GM18505 (cell line): ENCODE results near the gene KTN1.

Experiments
- ATAC-seq: cut with Tn5 transposase; IDR thresholded peaks from one replicate; pipeline ENCODE4 v1.9.1; 2021; ENCODE audit not compliant: unreplicated experiment
- POLR2A ChIP-seq: IDR thresholded peaks from 4 replicates; pipeline ENCODE4 v1.6.1; 2011; ENCODE audit warnings: borderline replicate concordance; ENCODE audit not compliant: insufficient read depth, insufficient read length; ENCODE audit errors: extremely low read depth

Gene KTN1

GRCh38 chr14:55705651-55706364, 125.8 kb downstream of the KTN1 start:
- ATAC-seq, result no peak
- no peak for TF ChIP-seq POLR2A

GRCh38 chr14:55706365-55706684, 126.3 kb downstream of the KTN1 start:
- no peak for TF ChIP-seq POLR2A
- ATAC-seq, result no peak

- no peak for ATAC-seq
- no peak for TF ChIP-seq POLR2A
Measured at GRCh38 chr14:55706893-55707292, 126.9 kb downstream of the KTN1 start.

GRCh38 chr14:55707365-55707804, 127.4 kb downstream of the KTN1 start:
- TF ChIP-seq POLR2A, result no peak
- ATAC-seq, result no peak

- ATAC-seq, result no peak
- no peak for TF ChIP-seq POLR2A
Measured at GRCh38 chr14:55710506-55711041, 130.6 kb downstream of the KTN1 start.

- TF ChIP-seq POLR2A, result no peak
- no peak for ATAC-seq
Measured at GRCh38 chr14:55711175-55711811, 131.3 kb downstream of the KTN1 start.

- no peak for ATAC-seq
- no peak for TF ChIP-seq POLR2A
Measured at GRCh38 chr14:55712491-55712890, 132.5 kb downstream of the KTN1 start.

- no peak for ATAC-seq
- no peak for TF ChIP-seq POLR2A
Measured at GRCh38 chr14:55713486-55713885, 133.5 kb downstream of the KTN1 start.

GRCh38 chr14:55715889-55716288, 135.9 kb downstream of the KTN1 start:
- no peak for TF ChIP-seq POLR2A
- no peak for ATAC-seq

GRCh38 chr14:55717621-55718020, 137.6 kb downstream of the KTN1 start:
- ATAC-seq, result no peak
- no peak for TF ChIP-seq POLR2A

GRCh38 chr14:55718551-55718950, 138.5 kb downstream of the KTN1 start:
- ATAC-seq, result no peak
- no peak for TF ChIP-seq POLR2A

GRCh38 chr14:55720796-55721195, 140.8 kb downstream of the KTN1 start:
- no peak for TF ChIP-seq POLR2A
- no peak for ATAC-seq

GRCh38 chr14:55721353-55721752, 141.3 kb downstream of the KTN1 start:
- TF ChIP-seq POLR2A, result no peak
- ATAC-seq, result no peak

GRCh38 chr14:55722054-55722453, 142.0 kb downstream of the KTN1 start:
- no peak for TF ChIP-seq POLR2A
- ATAC-seq, result no peak
